HFF-Myc (cell line): ENCODE measurements around the gene TMC1.
"Not testable (repeated sequence)": the region's sequence is repeated elsewhere in the genome, so short reads cannot be mapped to it uniquely, and the experiment has no call there.

Experiments used
- DNase-seq: peaks from one replicate; pipeline ENCODE4 v3.0.0-alpha.2; 2011; ENCODE audit warnings: low read depth; ENCODE audit errors: extremely low read depth
- H3K4me3 ChIP-seq: replicated peaks from 2 replicates; pipeline ENCODE4 v1.5.1; 2011; ENCODE audit warnings: low read depth, mild to moderate bottlenecking, control low read depth, low read length
- CTCF ChIP-seq: IDR thresholded peaks from 2 replicates; pipeline ENCODE4 v1.5.1; 2012; ENCODE audit warnings: mild to moderate bottlenecking, low read depth, low read length, control low read depth; ENCODE audit errors: missing control alignments

TMC1 gene

GRCh38 chr9:72497447-72498046 is 23.9 kb upstream of the TMC1 start:
- no peak for DNase-seq
- no peak for TF ChIP-seq CTCF
- H3K4me3 ChIP-seq, result no peak overlapping the region

- no peak for TF ChIP-seq CTCF
- DNase-seq, result no peak
- no peak overlapping the region for H3K4me3 ChIP-seq
Measured at GRCh38 chr9:72506615-72507014, 14.8 kb upstream of the TMC1 start.

DNA sequence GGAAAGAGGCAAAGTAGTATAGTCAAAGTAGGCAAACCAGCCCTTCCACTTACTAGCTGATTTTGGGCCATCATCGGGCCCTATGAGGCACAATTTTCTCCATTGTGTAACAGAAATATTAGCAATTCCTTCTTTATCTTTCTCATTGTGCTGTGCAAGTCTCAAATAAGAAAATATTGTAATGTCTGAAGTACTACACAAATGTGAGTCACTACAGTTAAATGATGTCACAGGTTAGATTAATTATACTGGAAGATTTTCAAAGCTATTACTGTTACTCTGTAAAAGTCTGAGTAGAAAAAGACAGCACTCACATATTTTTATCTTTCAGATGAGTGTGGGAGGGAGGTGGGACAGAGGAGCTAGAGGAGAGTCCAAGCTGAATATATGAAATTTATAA is 12.4 kb upstream of the TMC1 start:
- H3K4me3 ChIP-seq, result no peak overlapping the region
- DNase-seq, result no peak
- no peak for TF ChIP-seq CTCF

GRCh38 chr9:72509635-72510034 is 11.8 kb upstream of the TMC1 start:
- no peak for DNase-seq
- H3K4me3 ChIP-seq, result no peak overlapping the region
- TF ChIP-seq CTCF, result no peak

DNA sequence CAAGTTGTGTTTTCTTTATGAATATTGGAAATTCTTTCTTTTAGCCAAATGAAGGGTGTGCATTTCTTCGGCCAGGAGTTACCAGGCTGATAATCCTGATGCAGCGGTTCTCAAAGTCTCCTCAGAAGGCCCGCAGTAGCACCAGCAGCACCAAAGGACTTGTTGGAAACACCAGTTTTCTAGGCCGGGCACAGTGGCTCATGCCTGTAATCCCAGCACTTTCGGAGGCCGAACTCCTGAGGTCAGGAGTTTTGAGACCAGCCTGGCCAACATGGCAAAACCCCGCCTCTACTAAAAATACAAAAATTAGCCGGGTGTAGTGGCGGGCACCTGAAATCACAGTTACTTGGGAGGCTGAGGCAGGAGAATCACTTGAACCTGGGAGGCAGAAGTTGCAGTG is 397 bp upstream of the TMC1 start:
- H3K4me3 ChIP-seq, DNase-seq: not testable (repeated sequence)

DNA sequence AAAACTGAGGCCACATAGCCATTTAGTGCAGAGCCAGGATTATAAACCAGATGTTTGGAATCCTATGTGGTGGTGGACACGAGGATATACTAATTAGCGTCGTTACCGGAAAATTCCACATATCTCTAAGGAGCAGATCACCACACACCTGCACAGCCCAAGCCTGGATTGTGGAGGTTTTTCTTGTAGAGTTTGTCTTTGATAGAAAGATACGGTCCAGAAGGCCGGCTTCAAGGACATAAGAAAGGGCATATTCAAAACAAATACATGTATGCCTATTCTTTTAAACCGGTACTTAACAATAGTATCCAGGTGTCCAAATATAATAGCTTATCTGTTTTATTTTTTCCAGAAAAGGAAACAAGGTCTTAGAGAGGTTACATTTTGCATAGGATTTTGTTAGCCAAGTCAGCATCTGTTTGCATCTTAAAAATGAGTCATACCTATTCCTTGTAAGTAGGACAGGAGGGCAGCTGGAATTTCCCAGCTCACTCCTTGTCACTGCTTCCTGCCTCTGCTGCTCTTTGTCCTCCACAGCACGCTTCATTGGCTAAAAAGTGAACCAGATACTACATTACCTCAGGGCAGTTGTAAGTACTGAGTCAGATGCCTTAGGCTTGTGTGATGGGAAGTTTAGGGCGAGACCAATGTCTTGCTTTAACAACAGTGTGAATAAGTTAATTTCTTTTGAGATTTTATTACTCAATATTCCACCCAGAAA is 3.6 kb downstream of the TMC1 start:
- TF ChIP-seq CTCF, result no peak
- no peak overlapping the region for H3K4me3 ChIP-seq
- peak; percentile 98 for DNase-seq

GRCh38 chr9:72526901-72527800 is 5.7 kb downstream of the TMC1 start:
- TF ChIP-seq CTCF, result no peak
- peak overlapping the region; percentile 20; the same call in 1 of the 2 replicates for H3K4me3 ChIP-seq

More at GRCh38 chr9:72526901-72527800, 5.7 kb downstream of the TMC1 start:
- peak; percentile 87 for DNase-seq
